Ovary (tissue), 9 donors: ENCODE data around the gene CENPS. TPM values are rescaled to one million over a fixed set of nuclear protein-coding genes. Genes with fewer than 3 reads are reported as not detected.
A peak's percentile ranks its signal among the peaks of the same experiment; 100 is the strongest.

Experiments used
- DNase-seq, 5 donors: peaks; one replicate each; pipeline ENCODE4 v3.0.0-alpha.2; 2019 to 2020
- H3K27ac ChIP-seq, 2 donors: fragments of 200-600 bp; one replicate each; pipeline versions ENCODE4 v1.5.1 to v1.8.0; 2019 to 2022
- H3K27me3 ChIP-seq: fragments of 200-600 bp; one replicate; pipeline ENCODE4 v1.8.0; 2022
- H3K36me3 ChIP-seq: fragments of 200-600 bp; sonication (generic); one replicate; pipeline ENCODE4 v1.5.1; 2019
- H3K4me1 ChIP-seq: one replicate; pipeline ENCODE4 v1.8.1; 2013; ENCODE audit warnings: mild to moderate bottlenecking, moderate library complexity; ENCODE audit not compliant: insufficient read depth
- H3K4me3 ChIP-seq: fragments of 200-600 bp; sonication (generic); one replicate; pipeline ENCODE4 v1.5.1; 2017
- H3K9me3 ChIP-seq, 2 donors: fragments of 200-600 bp in 1 of 2; sonication (generic) in 1 of 2; one replicate each; pipeline versions ENCODE4 v1.5.1 to v1.8.1; 2013 to 2019; ENCODE audit warnings: mild to moderate bottlenecking in 1 of 2, moderate library complexity in 1 of 2
- CTCF ChIP-seq, 3 donors: fragments of 450-650 bp in 2 of 3; fragments of 200-600 bp in 1 of 3; IDR thresholded peaks; one replicate each; pipeline versions ENCODE4 v1.5.1 to v1.8.0; 2016 to 2022; ENCODE audit warnings: antibody characterized with exemption in 3 of 3, mild to moderate bottlenecking in 1 of 3
- EP300 ChIP-seq: sonication (generic); formaldehyde crosslinking; IDR thresholded peaks from one replicate; pipeline ENCODE4 v1.6.1; 2017; ENCODE audit warnings: antibody characterized with exemption
- POLR2A ChIP-seq: fragments of 450-650 bp; IDR thresholded peaks from one replicate; pipeline ENCODE4 v1.6.1; 2017; ENCODE audit warnings: antibody characterized with exemption, mild to moderate bottlenecking, moderate library complexity
- WGBS, 3 donors: extraction: QIAGEN DNeasy Blood & Tissue Kit in 1 of 3; methylation state at CpG; one replicate each; pipeline versions ENCODE4 v1.1.5 to v1.1.7; 2013 to 2017; 5-methylcytosine and 5-hydroxymethylcytosine counted together
- intact Hi-C, 4 donors: fragments of 100-400 bp; cut with DNase I; formaldehyde crosslinking; loops; one replicate each; pipeline versions ENCODE4 v1.11.0 to v1.15.1; 2022 to 2023
- polyA plus RNA-seq, 2 donors: library from polyadenylated mRNA; stranded (reverse); fragments of 200-250 nt in 1 of 2; fragments of 350-450 nt in 1 of 2; fragmentation: Illumina TruSeq in 1 of 2; extraction: RNeasy Lipid Tissue Mini Kit (QIAGEN cat#74804) in 1 of 2; gene quantifications; one replicate each; pipeline ENCODE4 v1.2.3, GENCODE V29; 2013 to 2014
- total RNA-seq, 7 donors: library from RNA; depleted of rRNA in 2 of 7; stranded (reverse); fragments of >200 nt in 2 of 7; fragmentation: NEBNext Ultra II Directional in 3 of 7; extraction: Animal tissue kit (Norgen Biotek cat#: 25700) in 3 of 7; gene quantifications; one replicate each; pipeline versions ENCODE4 v1.1.0 to v1.2.4, GENCODE V29; 2016 to 2023
- donor health status: DM: no; HTN: no; CAD: no; lungs with moderate emphysema.
- donor health status: DM: no; HTN: no; CAD: no.
- donor health status: Bipolar disorder and iron deficiency.
- donor health status: DM: yes; HTN: yes; CAD: no.
- donor health status: DM: no; HTN: no; CAD: no.
- donor health status: DM: yes; HTN: yes; CAD: no.

CENPS gene
- total and polyA plus RNA-seq, 9 donors: 1.5 to 13.6 (median 10.3) TPM

GRCh38 chr1:10399444-10399941, 30.7 kb upstream of the CENPS start:
- peaks cover 9% of the 10 kb centered on the region for H3K4me1 ChIP-seq
- intact Hi-C loops: no loop called here
- WGBS, 3 donors: 0 to 1% (median 0%) methylated on average over 30 to 42 of the region's 42 CpGs
- no peaks in the 10 kb centered on the region for H3K36me3 ChIP-seq
- H3K9me3 ChIP-seq: no peaks in the 10 kb centered on the region
- no peaks in the 10 kb centered on the region for H3K27me3 ChIP-seq
- peak in 1 of 5 donors; percentile 10 for DNase-seq
- H3K4me3 ChIP-seq: peak overlapping the region; percentile 62
- no peak for TF ChIP-seq POLR2A
- TF ChIP-seq EP300: no peak
- peak overlapping the region; percentile 31 to 89 for H3K27ac ChIP-seq

- Histone ChIP-seq H3K4me3 (peak overlapping the region; percentile 62), H3K27ac (no peak overlapping the region), H3K27me3 (no peaks in the 10 kb centered on the region), H3K4me1 (peaks cover 9% of the 10 kb centered on the region), H3K9me3 (no peaks in the 10 kb centered on the region), H3K36me3 (no peaks in the 10 kb centered on the region)
- intact Hi-C loops: no loop called here
- WGBS, 3 donors: 34 to 39% (median 35%) methylated on average over 8 of the region's 8 CpGs
- no peak for TF ChIP-seq POLR2A
- TF ChIP-seq CTCF (IDR thresholded peaks at IDR 0.05): no peak
- TF ChIP-seq EP300: no peak
- no peak for DNase-seq
Measured at GRCh38 chr1:10400013-10400412, 30.2 kb upstream of the CENPS start.

GRCh38 chr1:10401281-10401680, 29.0 kb upstream of the CENPS start:
- TF ChIP-seq CTCF (IDR thresholded peaks at IDR 0.05): no peak
- TF ChIP-seq EP300: no peak
- no peak for TF ChIP-seq POLR2A
- intact Hi-C loops: no loop called here
- whole genome bisulfite sequencing, 3 donors: 13 to 19% (median 16%) methylated on average over 1 of the region's 1 CpG
- no peak for DNase-seq
- no peaks in the 10 kb centered on the region for H3K9me3 ChIP-seq
- H3K36me3 ChIP-seq: no peaks in the 10 kb centered on the region
- H3K27me3 ChIP-seq: no peaks in the 10 kb centered on the region
- no peak overlapping the region for H3K27ac ChIP-seq
- no peak overlapping the region for H3K4me3 ChIP-seq
- peaks cover 9% of the 10 kb centered on the region for H3K4me1 ChIP-seq

GRCh38 chr1:10402729-10403274, 27.4 kb upstream of the CENPS start:
- H3K27ac ChIP-seq: no peak overlapping the region
- intact Hi-C loops: no loop called here
- no peaks in the 10 kb centered on the region for H3K36me3 ChIP-seq
- no peak for TF ChIP-seq EP300
- TF ChIP-seq CTCF (IDR thresholded peaks at IDR 0.05): no peak
- no peaks in the 10 kb centered on the region for H3K27me3 ChIP-seq
- H3K4me3 ChIP-seq: no peak overlapping the region
- H3K9me3 ChIP-seq: no peaks in the 10 kb centered on the region
- H3K4me1 ChIP-seq: peaks cover 7% of the 10 kb centered on the region
- WGBS, 3 donors: 91 to 95% (median 94%) methylated on average over 9 of the region's 9 CpGs
- no peak for DNase-seq

- no peaks in the 10 kb centered on the region for H3K27me3 ChIP-seq
- H3K9me3 ChIP-seq: no peaks in the 10 kb centered on the region
- TF ChIP-seq EP300 (no peak), POLR2A (no peak), CTCF (IDR thresholded peaks at IDR 0.05) (no peak)
- H3K4me1 ChIP-seq: no peaks in the 10 kb centered on the region
- intact Hi-C loops: no loop called here
- DNase-seq: no peak
- H3K4me3 ChIP-seq: no peak overlapping the region
- no peaks in the 10 kb centered on the region for H3K36me3 ChIP-seq
- 82 to 89% (median 89%) methylated on average over 2 of the region's 2 CpGs for WGBS, 3 donors
- H3K27ac ChIP-seq: no peak overlapping the region
Measured at GRCh38 chr1:10407201-10407600, 23.0 kb upstream of the CENPS start.
